ENCODE measurements around the gene SAPCD1. TPM values are rescaled to one million over a fixed set of nuclear protein-coding genes. Genes with fewer than 3 reads are reported as not detected.

The SAPCD1 gene
- total RNA-seq, 1 donor from 2014 or later: 1.2 TPM

GRCh38 chr6:31767096-31767645 is 4.7 kb downstream of the SAPCD1 start:
- no peak overlapping the region for H3K4me3 ChIP-seq (ENCODE audit: insufficient read depth, low read depth, low read length)
- Mint-ChIP-seq H3K4me1 (ENCODE audit: low read depth, unreplicated experiment) (peaks cover 6% of the 10 kb centered on the region), H3K36me3 (ENCODE audit: low read depth, unreplicated experiment) (peaks cover 6% of the 10 kb centered on the region), H3K9me3 (ENCODE audit: unreplicated experiment) (no peaks in the 10 kb centered on the region), H3K4me3 (ENCODE audit: unreplicated experiment) (no peak overlapping the region), H3K27ac (ENCODE audit: unreplicated experiment) (no peak overlapping the region), H3K27me3 (ENCODE audit: low read depth, unreplicated experiment) (no peaks in the 10 kb centered on the region)
- H3K27ac ChIP-seq (ENCODE audit: low read depth, low read length): no peak overlapping the region
- peaks cover 12% of the 10 kb centered on the region for H3K4me1 ChIP-seq (ENCODE audit: insufficient read depth, low read length)
- DNase-seq (ENCODE audit: low read depth) (no peak), FAIRE-seq (no peak)
- no peak for TF ChIP-seq EZH2 (IDR thresholded peaks at IDR 0.05; ENCODE audit: insufficient read depth, low read length)
- no peak for TF ChIP-seq CTCF (IDR thresholded peaks at IDR 0.05; ENCODE audit: insufficient read depth, low read depth, low read length)
- no peaks in the 10 kb centered on the region for H4K20me1 ChIP-seq (ENCODE audit: insufficient read depth, low read length)
- no peak overlapping the region for H3K4me2 ChIP-seq (ENCODE audit: low read length)
- no peaks in the 10 kb centered on the region for H3K27me3 ChIP-seq (ENCODE audit: insufficient read depth, low read length)
- H3K9ac ChIP-seq (ENCODE audit: low read length): no peak overlapping the region
- H3K9me3 ChIP-seq (ENCODE audit: insufficient read depth, low read depth, low read length): no peaks in the 10 kb centered on the region
- no peaks in the 10 kb centered on the region for H3K36me3 ChIP-seq (ENCODE audit: insufficient read depth, low read length)
- H3K79me2 ChIP-seq (ENCODE audit: insufficient read depth, low read length): no peaks in the 10 kb centered on the region
- H2AFZ ChIP-seq (ENCODE audit: low read depth, low read length): no peak overlapping the region

GRCh38 chr6:31768363-31769257 is 6.2 kb downstream of the SAPCD1 start:
- Histone ChIP-seq H3K27me3 (ENCODE audit: insufficient read depth, low read length) (no peaks in the 10 kb centered on the region), H3K36me3 (ENCODE audit: insufficient read depth, low read length) (no peaks in the 10 kb centered on the region), H3K27ac (ENCODE audit: low read depth, low read length) (no peak overlapping the region), H3K9ac (ENCODE audit: low read length) (no peak overlapping the region), H4K20me1 (ENCODE audit: insufficient read depth, low read length) (no peaks in the 10 kb centered on the region), H2AFZ (ENCODE audit: low read depth, low read length) (no peak overlapping the region), H3K4me2 (ENCODE audit: low read length) (no peak overlapping the region), H3K4me1 (ENCODE audit: insufficient read depth, low read length) (peaks cover 9% of the 10 kb centered on the region), H3K9me3 (ENCODE audit: insufficient read depth, low read depth, low read length) (no peaks in the 10 kb centered on the region), H3K79me2 (ENCODE audit: insufficient read depth, low read length) (no peaks in the 10 kb centered on the region), H3K4me3 (ENCODE audit: insufficient read depth, low read depth, low read length) (no peak overlapping the region)
- no peaks in the 10 kb centered on the region for H3K9me3 Mint-ChIP-seq (ENCODE audit: unreplicated experiment)
- DNase-seq (ENCODE audit: low read depth) (no peak), FAIRE-seq (no peak)
- H3K4me3 Mint-ChIP-seq (ENCODE audit: unreplicated experiment): no peak overlapping the region
- H3K27ac Mint-ChIP-seq (ENCODE audit: unreplicated experiment): no peak overlapping the region
- H3K4me1 Mint-ChIP-seq (ENCODE audit: low read depth, unreplicated experiment): peaks cover 2% of the 10 kb centered on the region
- H3K27me3 Mint-ChIP-seq (ENCODE audit: low read depth, unreplicated experiment): no peaks in the 10 kb centered on the region
- H3K36me3 Mint-ChIP-seq (ENCODE audit: low read depth, unreplicated experiment): peaks cover 5% of the 10 kb centered on the region
- TF ChIP-seq EZH2 (IDR thresholded peaks at IDR 0.05; ENCODE audit: insufficient read depth, low read length): no peak
- no peak for TF ChIP-seq CTCF (IDR thresholded peaks at IDR 0.05; ENCODE audit: insufficient read depth, low read depth, low read length)

Data from astrocyte (in vitro differentiated cells and primary cell).